ENCODE data around the gene CD6. TPM values are rescaled to one million over a fixed set of nuclear protein-coding genes. Genes with fewer than 3 reads are reported as not detected.

Gene CD6
- total and polyA plus RNA-seq, 2 of the 8 experiments (the other 6 are each of a cell fraction or from before 2014, with no cell fraction given): 0.03 TPM; not detected in 1

GRCh38 chr11:61052182-61052972 is 80.9 kb downstream of the CD6 start:
- H4K91ac ChIP-seq (replicated peaks; ENCODE audit: insufficient read length, low read length): no peak overlapping the region
- DNase-seq (ENCODE audit: low read depth in 1 of 2, low spot score in 2 of 2) (no peak), FAIRE-seq (no peak)
- H4K20me1 ChIP-seq (replicated peaks in 1 of 2; ENCODE audit: control insufficient read depth in 1 of 2, insufficient read depth in 2 of 2, low read length in 2 of 2): no peaks in the 10 kb centered on the region
- H3K9me3 ChIP-seq (ENCODE audit: insufficient read depth in 2 of 2, low read depth in 1 of 2, low read length in 1 of 2): no peaks in the 10 kb centered on the region
- H3K56ac ChIP-seq (replicated peaks; ENCODE audit: insufficient read length, low read depth, low read length): no peak overlapping the region
- no peaks in the 10 kb centered on the region for H3K27me3 ChIP-seq (replicated peaks in 1 of 4; ENCODE audit: control insufficient read depth in 3 of 4, extremely low read depth in 1 of 4, insufficient read depth in 3 of 4, low read length in 3 of 4)
- H2BK15ac ChIP-seq (ENCODE audit: low read length): no peak overlapping the region
- no peak overlapping the region for H3K18ac ChIP-seq (ENCODE audit: extremely low read depth, low read length)
- H3K23ac ChIP-seq (ENCODE audit: insufficient read length): no peak overlapping the region
- no peak overlapping the region for H2BK120ac ChIP-seq (replicated peaks; ENCODE audit: low read depth, low read length)
- no peak overlapping the region for H3K27ac ChIP-seq (ENCODE audit: low read depth, low read length)
- H3K4me2 ChIP-seq (ENCODE audit: insufficient read depth in 1 of 2, low read depth in 2 of 2, low read length in 2 of 2): no peak overlapping the region
- H3K23me2 ChIP-seq (ENCODE audit: low read depth, low read length): no peaks in the 10 kb centered on the region
- H4K5ac ChIP-seq (ENCODE audit: insufficient read length, low read depth, low read length): no peak overlapping the region
- WGBS, 2 experiments (ENCODE audit: extremely low coverage in 1 of 2, insufficient coverage in 1 of 2, insufficient read length in 1 of 2, insufficient replicate concordance in 2 of 2, low coverage in 1 of 2, low lambda C conversion rate in 2 of 2, missing lambda C conversion rate in 1 of 2): 94% methylated on average over 13 of the region's 13 CpGs; no CpG with 5 or more reads in 1 of the 2 experiments
- H3K9ac ChIP-seq (replicated peaks in 1 of 4; ENCODE audit: extremely low read depth in 1 of 4, low read depth in 3 of 4, low read length in 3 of 4): no peak overlapping the region
- no peak overlapping the region for H2AFZ ChIP-seq (ENCODE audit: low read length)
- H3K79me1 ChIP-seq (ENCODE audit: low read depth, low read length): no peaks in the 10 kb centered on the region
- no peaks in the 10 kb centered on the region for H3K79me2 ChIP-seq (ENCODE audit: control insufficient read depth in 1 of 2, insufficient read depth in 2 of 2, low read length in 2 of 2)
- ChIA-PET CTCF (ENCODE audit: partially characterized antibody) (interaction anchor here (0.6 to 1.0 kb wide), 5 partner anchors 12 to 321 kb away, joined by 3 to 7 read pairs (median 3); no protein-coding TSS in a partner anchor), POLR2A (ENCODE audit: partially characterized antibody) (no interaction called here)
- H3K36me3 ChIP-seq (ENCODE audit: control insufficient read depth in 2 of 4, insufficient read depth in 4 of 4, low read length in 3 of 4): no peaks in the 10 kb centered on the region
- no peak overlapping the region for H2BK12ac ChIP-seq (ENCODE audit: low read depth, low read length)
- H3K4me3 ChIP-seq (ENCODE audit: extremely low read depth in 1 of 4, insufficient read depth in 2 of 4, low read depth in 3 of 4, low read length in 4 of 4): no peak overlapping the region
- H2AK5ac ChIP-seq (ENCODE audit: low read depth, low read length): no peak overlapping the region
- H3K14ac ChIP-seq (ENCODE audit: insufficient read length): no peak overlapping the region
- H3K4me1 ChIP-seq (replicated peaks in 1 of 4; ENCODE audit: control insufficient read depth in 3 of 4, insufficient read depth in 4 of 4, low read length in 3 of 4): no peaks in the 10 kb centered on the region
- peak overlapping the region; percentile 28; the same call in 1 of the 2 replicates for H4K8ac ChIP-seq (ENCODE audit: extremely low read depth, insufficient read depth, low read length)
- no peak overlapping the region for H2BK20ac ChIP-seq (ENCODE audit: low read length)
- H3K4ac ChIP-seq (replicated peaks; ENCODE audit: insufficient read length, low read depth, low read length): no peak overlapping the region
- H2BK5ac ChIP-seq (ENCODE audit: low read depth, low read length): no peak overlapping the region
- TF ChIP-seq BRCA1 (IDR thresholded peaks at IDR 0.05; ENCODE audit: low read depth, low read length) (no peak), RXRA (IDR thresholded peaks at IDR 0.05; ENCODE audit: insufficient read depth, low read depth, low read length) (no peak), USF2 (IDR thresholded peaks at IDR 0.05; ENCODE audit: low read length) (no peak), CEBPB (IDR thresholded peaks at IDR 0.05; ENCODE audit: low read depth, low read length) (no peak), KDM1A (IDR thresholded peaks at IDR 0.05; ENCODE audit: borderline replicate concordance, low read length) (no peak), TAF1 (IDR thresholded peaks at IDR 0.05; ENCODE audit: low read depth, low read length) (no peak), RNF2 (IDR thresholded peaks at IDR 0.05; ENCODE audit: borderline replicate concordance, low read depth, low read length, missing control alignments, poor library complexity, severe bottlenecking) (no peak), HDAC2 (IDR thresholded peaks at IDR 0.05; ENCODE audit: borderline replicate concordance in 1 of 2, low read depth in 2 of 2, low read length in 2 of 2) (no peak), SP4 (IDR thresholded peaks at IDR 0.05; ENCODE audit: low read length) (no peak), TEAD4 (IDR thresholded peaks at IDR 0.05; ENCODE audit: low read depth, low read length) (no peak), BCL11A (IDR thresholded peaks at IDR 0.05; ENCODE audit: low read depth in 2 of 2, low read length in 2 of 2) (no peak)

Measured in H1 (cell line).